Upper lobe of left lung (tissue), 6 donors: ENCODE data around the gene MINDY1. TPM values are rescaled to one million over a fixed set of nuclear protein-coding genes. Genes with fewer than 3 reads are reported as not detected.

ENCODE experiments used
- ATAC-seq, 2 donors: fragments of 200-7000 bp; cut with Tn5 transposase; one replicate each; pipeline ENCODE4 v1.9.1; 2022; ENCODE audit warnings: mild to moderate bottlenecking in 2 of 2, moderate library complexity in 2 of 2; ENCODE audit not compliant: low FRiP score in 2 of 2
- DNase-seq, 2 donors: peaks; one replicate each; pipeline ENCODE4 v3.0.0-alpha.2; 2019 to 2020
- H3K27ac ChIP-seq, 4 donors: fragments of 200-600 bp; sonication (generic); one replicate each; pipeline ENCODE4 v1.5.1; 2016 to 2019
- H3K27me3 ChIP-seq, 4 donors: fragments of 200-600 bp; sonication (generic); one replicate each; pipeline ENCODE4 v1.5.1; 2017 to 2019
- H3K36me3 ChIP-seq, 4 donors: fragments of 200-600 bp; sonication (generic); one replicate each; pipeline ENCODE4 v1.5.1; 2016 to 2019
- H3K4me1 ChIP-seq, 4 donors: fragments of 200-600 bp; sonication (generic); one replicate each; pipeline ENCODE4 v1.5.1; 2018 to 2019
- H3K4me3 ChIP-seq, 4 donors: fragments of 200-600 bp; sonication (generic); one replicate each; pipeline ENCODE4 v1.5.1; 2017 to 2019; ENCODE audit warnings: mild to moderate bottlenecking in 2 of 4, moderate library complexity in 1 of 4
- H3K9me3 ChIP-seq, 4 donors: fragments of 200-600 bp; sonication (generic); one replicate each; pipeline ENCODE4 v1.5.1; 2018 to 2019
- EP300 ChIP-seq, 4 donors: sonication (generic); formaldehyde crosslinking; IDR thresholded peaks; one replicate each; pipeline ENCODE4 v1.5.1; 2017; ENCODE audit warnings: antibody characterized with exemption in 4 of 4, control low read depth in 2 of 4
- POLR2A ChIP-seq, 4 donors: fragments of 450-650 bp; IDR thresholded peaks; one replicate each; pipeline ENCODE4 v1.5.1; 2016 to 2017; ENCODE audit warnings: antibody characterized with exemption in 4 of 4, mild to moderate bottlenecking in 2 of 4
- POLR2AphosphoS5 ChIP-seq, 2 donors: sonication (generic); formaldehyde crosslinking; IDR thresholded peaks; one replicate each; pipeline ENCODE4 v1.5.1; 2017; ENCODE audit warnings: antibody characterized with exemption in 2 of 2
- WGBS, 2 donors: methylation state at CpG; one replicate each; pipeline ENCODE4 v1.1.5; 2017 to 2018; 5-methylcytosine and 5-hydroxymethylcytosine counted together
- total RNA-seq, 6 donors: library from RNA; depleted of rRNA in 4 of 6; stranded (reverse); fragments of >200 nt in 4 of 6; gene quantifications; one replicate each; pipeline versions ENCODE4 v1.1.0 to v1.2.1, GENCODE V29; 2016 to 2021
- TF ChIP-seq, protein P1 (sequence below), 6 experiments: fragments of 450-650 bp in 4 of 6; fragments of 200-600 bp in 2 of 6; sonication (generic) in 2 of 6; IDR thresholded peaks; one replicate each; pipeline ENCODE4 v1.5.1; 2016 to 2019; ENCODE audit warnings: antibody characterized with exemption in 6 of 6
- donor health status: DM: no; HTN: no; CAD: no; lungs with moderate emphysema.
- donor health status: DM: no; HTN: yes; CAD: no; lungs with severe emphysema.

Gene MINDY1
- total RNA-seq, 6 donors from 2014 or later: 14.5 to 34.3 (median 26.9) TPM

DNA sequence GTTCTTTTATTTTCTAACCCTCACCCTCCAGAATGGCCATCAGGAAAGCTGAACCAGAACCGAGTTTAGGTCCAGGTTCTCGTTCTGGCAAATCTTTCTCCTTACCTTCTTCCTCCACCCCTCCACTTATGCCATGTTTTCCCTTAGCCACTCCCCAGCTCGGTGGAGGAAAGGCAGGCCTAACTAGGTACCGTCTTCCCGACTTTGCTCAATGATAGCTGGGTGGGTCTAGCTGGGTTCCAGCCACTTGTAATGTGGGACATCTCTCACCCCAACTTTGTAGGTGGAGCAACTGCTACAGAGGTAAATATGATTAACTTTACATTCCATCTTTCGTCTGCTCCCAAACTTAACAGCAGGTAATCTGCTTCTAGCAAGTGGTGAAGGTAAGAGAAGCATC, 30.3 kb upstream of the MINDY1 start:
- Histone ChIP-seq H3K36me3 (peaks cover 0 to 28% (median 17%) of the 10 kb centered on the region in 4 donors), H3K9me3 (no peaks in the 10 kb centered on the region), H3K4me1 (peaks cover 0 to 5% (median 0%) of the 10 kb centered on the region in 4 donors), H3K27me3 (no peaks in the 10 kb centered on the region), H3K27ac (peak overlapping the region in 1 of 4 donors; percentile 21), H3K4me3 (peak overlapping the region in 2 of 4 donors; percentile 5 to 37)
- ATAC-seq (no peak), DNase-seq (no peak)
- 68 to 74% methylated on average over 6 of the region's 6 CpGs for WGBS, 2 donors
- TF ChIP-seq POLR2AphosphoS5 (IDR thresholded peaks at IDR 0.05) (no peak), POLR2A (IDR thresholded peaks at IDR 0.05) (no peak), EP300 (IDR thresholded peaks at IDR 0.05) (no peak)
- TF ChIP-seq, protein P1, sequence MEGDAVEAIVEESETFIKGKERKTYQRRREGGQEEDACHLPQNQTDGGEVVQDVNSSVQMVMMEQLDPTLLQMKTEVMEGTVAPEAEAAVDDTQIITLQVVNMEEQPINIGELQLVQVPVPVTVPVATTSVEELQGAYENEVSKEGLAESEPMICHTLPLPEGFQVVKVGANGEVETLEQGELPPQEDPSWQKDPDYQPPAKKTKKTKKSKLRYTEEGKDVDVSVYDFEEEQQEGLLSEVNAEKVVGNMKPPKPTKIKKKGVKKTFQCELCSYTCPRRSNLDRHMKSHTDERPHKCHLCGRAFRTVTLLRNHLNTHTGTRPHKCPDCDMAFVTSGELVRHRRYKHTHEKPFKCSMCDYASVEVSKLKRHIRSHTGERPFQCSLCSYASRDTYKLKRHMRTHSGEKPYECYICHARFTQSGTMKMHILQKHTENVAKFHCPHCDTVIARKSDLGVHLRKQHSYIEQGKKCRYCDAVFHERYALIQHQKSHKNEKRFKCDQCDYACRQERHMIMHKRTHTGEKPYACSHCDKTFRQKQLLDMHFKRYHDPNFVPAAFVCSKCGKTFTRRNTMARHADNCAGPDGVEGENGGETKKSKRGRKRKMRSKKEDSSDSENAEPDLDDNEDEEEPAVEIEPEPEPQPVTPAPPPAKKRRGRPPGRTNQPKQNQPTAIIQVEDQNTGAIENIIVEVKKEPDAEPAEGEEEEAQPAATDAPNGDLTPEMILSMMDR (IDR thresholded peaks at IDR 0.05): no peak

DNA sequence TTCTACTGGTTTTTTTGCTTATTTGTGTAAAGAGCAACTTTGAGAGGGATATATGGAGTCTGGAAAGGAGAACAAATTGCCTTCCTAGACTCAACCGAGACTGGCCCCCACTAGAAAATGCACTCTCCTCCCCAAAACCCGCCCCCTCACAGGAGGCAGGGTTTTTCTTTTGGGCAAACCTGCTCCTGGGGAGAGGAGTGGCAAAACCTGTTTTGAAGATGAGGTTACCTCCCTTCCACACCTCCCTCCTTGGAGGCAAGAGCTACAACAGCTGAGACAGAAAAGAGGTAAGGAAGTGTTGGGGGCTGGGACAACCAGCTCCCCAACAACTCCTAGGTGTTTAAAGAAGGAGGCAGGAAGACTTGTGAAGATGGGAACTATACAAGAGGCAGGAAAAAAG, 29.7 kb upstream of the MINDY1 start, which contains the start of gene BNIPL:
Gene BNIPL (plus strand): TSS at position 231 of the 400 bp plus-strand sequence. CDS start 140 bp downstream, at position 371.
- Histone ChIP-seq H3K9me3 (no peaks in the 10 kb centered on the region), H3K36me3 (peaks cover 0 to 35% (median 20%) of the 10 kb centered on the region in 4 donors), H3K27me3 (no peaks in the 10 kb centered on the region), H3K27ac (peak within 1 kb of the TSS in 1 of 4 donors; percentile 21), H3K4me3 (peak within 1 kb of the TSS in 3 of 4 donors; percentile 3 to 37 (median 5)), H3K4me1 (peaks cover 0 to 5% (median 0%) of the 10 kb centered on the region in 4 donors)
- DNase-seq (peak in 1 of 2 donors; percentile 59), ATAC-seq (peak in 1 of 2 donors; percentile 80)
- TF ChIP-seq, protein P1 (IDR thresholded peaks at IDR 0.05): no peak
- TF ChIP-seq POLR2A (IDR thresholded peaks at IDR 0.05) (peak in 1 of 4 donors; percentile 21), POLR2AphosphoS5 (IDR thresholded peaks at IDR 0.05) (peak in 1 of 2 donors; percentile 17)
- 23 to 50% methylated on average over 2 of the region's 2 CpGs for WGBS, 2 donors

DNA sequence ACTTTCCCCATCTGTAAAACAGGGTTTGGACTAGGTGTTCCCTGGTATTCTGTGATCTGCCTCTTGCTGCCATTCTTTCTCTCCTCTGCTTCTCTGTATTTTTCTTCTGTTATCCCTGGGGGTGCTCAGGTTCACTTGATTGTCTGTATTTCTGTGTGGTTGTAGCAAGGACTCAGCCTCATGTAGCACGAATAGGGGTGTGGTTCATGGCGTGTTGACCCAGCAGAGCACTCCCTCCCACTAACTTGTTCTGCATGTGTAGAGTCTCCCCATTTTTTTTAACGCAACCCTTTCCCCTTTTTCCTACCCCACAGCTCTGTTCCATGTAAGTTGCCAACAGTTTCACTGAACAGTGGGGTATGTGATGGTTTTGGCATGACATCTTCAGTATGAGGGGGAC, 28.5 kb upstream of the MINDY1 start:
- Histone ChIP-seq H3K27ac (no peak overlapping the region), H3K4me3 (no peak overlapping the region), H3K4me1 (peaks cover 0 to 5% (median 0%) of the 10 kb centered on the region in 4 donors), H3K36me3 (peaks cover 0 to 47% (median 28%) of the 10 kb centered on the region in 4 donors), H3K9me3 (no peaks in the 10 kb centered on the region), H3K27me3 (no peaks in the 10 kb centered on the region)
- peak in 1 of 2 donors; percentile 54 for ATAC-seq
- 85 to 92% methylated on average over 3 of the region's 3 CpGs for WGBS, 2 donors
- TF ChIP-seq POLR2A (IDR thresholded peaks at IDR 0.05) (no peak), EP300 (IDR thresholded peaks at IDR 0.05) (no peak)
- TF ChIP-seq, protein P1 (IDR thresholded peaks at IDR 0.05): no peak
- no peak for DNase-seq

DNA sequence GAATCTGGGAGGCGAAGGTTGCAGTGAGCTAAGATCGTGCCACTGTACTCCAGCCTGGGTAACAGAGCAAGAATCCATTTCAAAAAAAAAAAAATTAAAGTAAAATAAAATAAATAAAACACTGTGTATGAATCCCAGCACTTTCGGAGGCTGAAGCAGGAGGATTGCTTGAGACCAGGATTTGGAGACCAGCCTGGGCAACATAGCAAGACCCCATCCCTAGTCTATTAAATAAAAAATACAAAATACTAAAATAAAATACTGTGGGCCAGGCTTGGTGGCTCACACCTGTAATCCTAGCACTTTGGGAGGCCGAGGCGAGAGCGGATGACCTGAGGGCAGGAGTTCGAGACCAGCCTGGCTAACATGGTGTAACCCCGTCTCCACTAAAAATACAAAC, 25.5 kb upstream of the MINDY1 start:
- Histone ChIP-seq H3K4me3 (no peak overlapping the region), H3K27me3 (no peaks in the 10 kb centered on the region), H3K36me3 (peaks cover 3 to 73% (median 39%) of the 10 kb centered on the region in 4 donors), H3K27ac (no peak overlapping the region), H3K9me3 (no peaks in the 10 kb centered on the region), H3K4me1 (peaks cover 0 to 4% (median 0%) of the 10 kb centered on the region in 4 donors)
- no peak for ATAC-seq
- TF ChIP-seq POLR2A (IDR thresholded peaks at IDR 0.05): no peak
- no peak for TF ChIP-seq EP300 (IDR thresholded peaks at IDR 0.05)
- TF ChIP-seq POLR2AphosphoS5 (IDR thresholded peaks at IDR 0.05): no peak
- TF ChIP-seq, protein P1 (IDR thresholded peaks at IDR 0.05): no peak
- DNase-seq: no peak
- 91 to 96% methylated on average over 8 of the region's 8 CpGs for WGBS, 2 donors

DNA sequence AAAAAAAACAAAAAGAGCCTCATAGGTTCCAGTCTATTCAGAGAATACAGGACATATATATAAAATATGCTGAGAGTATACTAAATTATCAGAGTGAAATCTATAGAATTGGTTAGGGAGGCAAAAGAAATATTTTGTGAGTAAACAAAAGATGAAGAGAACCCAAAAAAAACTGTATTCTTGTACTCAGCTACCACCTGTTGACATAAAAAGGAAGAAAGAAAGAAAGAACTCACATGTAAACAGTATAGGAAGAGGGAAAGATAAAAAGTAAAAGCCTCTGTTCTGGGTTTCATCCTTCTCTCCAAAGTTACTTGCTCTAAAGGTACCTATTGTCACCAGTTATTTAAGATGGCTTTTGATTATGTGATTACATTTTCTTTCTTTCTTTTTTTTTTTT, 19.8 kb upstream of the MINDY1 start:
- Histone ChIP-seq H3K4me3 (no peak overlapping the region), H3K27ac (no peak overlapping the region), H3K9me3 (no peaks in the 10 kb centered on the region), H3K27me3 (no peaks in the 10 kb centered on the region), H3K36me3 (peaks cover 11 to 60% (median 32%) of the 10 kb centered on the region in 4 donors), H3K4me1 (peaks cover 0 to 3% (median 0%) of the 10 kb centered on the region in 4 donors)
- no peak for DNase-seq
- TF ChIP-seq POLR2AphosphoS5 (IDR thresholded peaks at IDR 0.05) (no peak), POLR2A (IDR thresholded peaks at IDR 0.05) (no peak), EP300 (IDR thresholded peaks at IDR 0.05) (no peak)
- TF ChIP-seq, protein P1 (IDR thresholded peaks at IDR 0.05): no peak
- no peak for ATAC-seq
